Measurements from ENCODE around the gene CASK.

DNA sequence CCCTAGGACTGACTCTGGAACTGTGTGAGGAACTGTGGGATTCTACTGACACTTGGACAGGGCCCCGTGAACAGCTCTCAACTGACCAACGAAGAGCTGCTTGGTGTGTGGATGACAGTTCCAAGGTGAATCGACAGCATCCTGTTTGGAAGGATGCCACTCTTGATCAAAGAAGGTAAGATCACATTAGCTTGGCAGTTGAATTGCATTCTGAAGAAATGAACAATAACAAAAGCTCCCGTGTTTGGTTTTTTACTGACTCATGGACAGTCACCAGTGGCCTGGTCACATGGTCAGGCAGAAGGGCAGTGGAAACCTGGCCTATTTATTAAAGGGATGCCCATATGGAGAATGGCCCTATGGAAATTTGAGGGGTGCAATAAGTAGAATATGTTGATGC is 267.7 kb downstream of the CASK start:
- TF ChIP-seq, protein P1, sequence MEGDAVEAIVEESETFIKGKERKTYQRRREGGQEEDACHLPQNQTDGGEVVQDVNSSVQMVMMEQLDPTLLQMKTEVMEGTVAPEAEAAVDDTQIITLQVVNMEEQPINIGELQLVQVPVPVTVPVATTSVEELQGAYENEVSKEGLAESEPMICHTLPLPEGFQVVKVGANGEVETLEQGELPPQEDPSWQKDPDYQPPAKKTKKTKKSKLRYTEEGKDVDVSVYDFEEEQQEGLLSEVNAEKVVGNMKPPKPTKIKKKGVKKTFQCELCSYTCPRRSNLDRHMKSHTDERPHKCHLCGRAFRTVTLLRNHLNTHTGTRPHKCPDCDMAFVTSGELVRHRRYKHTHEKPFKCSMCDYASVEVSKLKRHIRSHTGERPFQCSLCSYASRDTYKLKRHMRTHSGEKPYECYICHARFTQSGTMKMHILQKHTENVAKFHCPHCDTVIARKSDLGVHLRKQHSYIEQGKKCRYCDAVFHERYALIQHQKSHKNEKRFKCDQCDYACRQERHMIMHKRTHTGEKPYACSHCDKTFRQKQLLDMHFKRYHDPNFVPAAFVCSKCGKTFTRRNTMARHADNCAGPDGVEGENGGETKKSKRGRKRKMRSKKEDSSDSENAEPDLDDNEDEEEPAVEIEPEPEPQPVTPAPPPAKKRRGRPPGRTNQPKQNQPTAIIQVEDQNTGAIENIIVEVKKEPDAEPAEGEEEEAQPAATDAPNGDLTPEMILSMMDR (IDR thresholded peaks at IDR 0.05; ENCODE audit: low read length), result no peak
- TF ChIP-seq EZH2 (optimal IDR thresholded peaks at IDR 0.05; ENCODE audit: low read depth, low read length), result no peak
